Bone marrow (tissue), 2 donors: ENCODE measurements around the gene RAB2B.

Experiments
- DNase-seq, 2 donors: peaks; one replicate each; lab custom pipeline; 2025; lab: John Stamatoyannopoulos, UW

The RAB2B gene

GRCh38 chr14:21476925-21477681 lies at the start of gene RAB2B, which contains the start of gene TOX4:
Gene RAB2B (minus strand): TSS chr14:21476959. CDS start chr14:21476872, 87 bp downstream.
Gene TOX4 (plus strand): TSS chr14:21477195. CDS start chr14:21477279, 84 bp downstream.
- DNase-seq, result peak; percentile 91 to 100

DNA sequence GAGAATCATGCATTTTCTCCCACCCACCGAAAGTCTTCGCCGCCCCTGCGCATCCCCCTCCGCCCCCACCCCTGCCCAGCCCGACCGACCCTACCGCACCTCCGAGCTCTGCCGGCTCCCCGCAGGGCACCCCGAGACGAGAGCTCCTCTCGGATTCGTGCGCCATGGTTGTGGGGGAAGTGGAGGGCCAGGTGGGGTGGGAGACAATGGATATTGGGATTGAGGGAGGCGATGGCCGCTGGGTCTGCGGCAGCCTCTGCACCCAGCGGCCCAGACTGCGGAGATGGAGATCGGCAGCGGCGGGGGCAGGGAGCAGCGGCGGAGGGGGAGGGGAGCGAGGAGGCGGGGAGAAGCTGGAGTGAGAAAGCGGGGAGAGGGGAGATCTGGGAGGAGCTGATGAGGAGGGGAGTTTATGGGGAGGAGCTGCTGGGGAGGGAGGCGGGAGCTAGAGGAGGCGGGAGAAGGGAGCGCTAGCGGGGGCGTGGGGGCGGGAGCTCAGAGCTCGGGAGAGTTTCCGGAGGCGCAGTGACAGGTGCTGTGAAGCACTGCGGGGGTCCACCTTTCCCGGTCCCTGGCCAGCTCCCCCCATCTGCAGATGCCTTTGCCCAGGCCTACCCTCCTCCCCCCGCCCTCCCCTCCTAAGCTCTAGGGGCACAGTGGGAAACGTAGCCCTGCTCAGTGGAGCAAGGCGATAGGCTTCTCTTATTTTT lies 49.4 kb upstream of the RAB2B start, which contains the start of gene SALL2:
Gene SALL2, minus strand, starts transcription at position 385 of the 710 bp plus-strand sequence. Its CDS starts 219 bp downstream, at position 166.
- DNase-seq, result peak in 1 of 2 donors; percentile 1

GRCh38 chr14:21525571-21525961 lies 48.8 kb upstream of the RAB2B start:
- no peak for DNase-seq

DNA sequence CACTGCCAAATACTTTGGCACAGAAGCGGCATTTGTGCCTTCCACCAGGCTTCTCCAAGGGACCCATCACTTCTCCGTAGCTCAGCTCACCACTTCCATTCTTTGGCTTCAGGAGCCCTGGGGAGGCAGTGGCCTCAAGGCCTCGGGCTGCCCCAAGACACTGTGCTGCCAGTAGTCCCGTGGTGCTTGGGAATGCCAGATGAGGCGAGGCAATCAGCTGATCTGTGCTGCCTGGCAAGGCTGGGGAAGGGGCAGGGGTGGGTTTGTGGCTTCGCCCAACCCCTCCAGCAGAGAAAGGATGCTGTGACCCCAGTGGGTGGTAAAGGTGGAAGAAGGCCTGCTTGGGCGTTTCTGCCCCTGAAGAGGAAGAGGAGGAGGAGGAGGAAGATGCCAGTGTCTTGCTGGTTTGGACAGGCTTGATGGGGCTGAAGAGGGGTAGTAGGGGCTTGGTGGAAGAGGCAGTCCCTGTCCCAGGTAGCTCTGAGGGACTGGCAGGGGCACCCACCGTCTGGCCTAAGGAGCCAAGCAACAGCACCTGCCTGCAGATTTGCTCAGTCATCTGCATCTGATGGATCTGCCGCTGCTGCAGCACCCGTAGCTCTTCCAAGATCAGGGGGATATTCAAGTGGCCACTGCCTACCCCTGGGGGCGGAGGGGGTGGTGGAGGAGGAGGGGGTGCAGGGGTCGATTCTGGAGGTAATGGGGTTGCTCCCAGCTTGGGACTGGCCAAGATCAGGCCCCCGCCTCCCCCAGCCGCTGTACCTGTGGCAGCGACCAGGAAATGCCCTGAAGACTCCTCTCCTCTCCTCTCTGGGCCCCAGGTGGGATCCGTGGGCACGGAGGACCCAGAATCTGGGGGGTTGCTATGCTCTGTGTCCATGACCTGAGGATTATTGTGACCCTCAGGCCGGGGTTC lies 48.1 kb upstream of the RAB2B start:
- DNase-seq, result no peak

DNA sequence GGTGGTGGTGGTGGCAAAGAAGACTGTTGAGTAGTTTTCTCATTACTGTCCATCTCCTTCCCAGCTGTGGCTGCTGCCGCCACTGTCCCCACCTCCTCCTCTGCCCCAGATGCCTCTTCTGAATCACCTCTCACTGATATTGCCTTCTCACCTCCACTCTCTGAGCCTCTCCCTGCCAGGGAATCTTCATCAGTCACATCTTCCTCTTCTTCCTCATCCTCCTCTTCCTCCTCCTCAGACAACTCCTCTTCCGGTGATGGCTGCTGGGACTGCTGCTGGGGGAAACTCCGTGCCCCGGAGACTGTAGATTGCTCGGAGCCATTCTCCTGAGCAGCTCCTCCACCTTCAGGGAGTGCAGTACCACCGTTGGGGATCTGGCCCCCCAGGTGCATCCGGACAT lies 46.4 kb upstream of the RAB2B start:
- DNase-seq, result no peak

DNA sequence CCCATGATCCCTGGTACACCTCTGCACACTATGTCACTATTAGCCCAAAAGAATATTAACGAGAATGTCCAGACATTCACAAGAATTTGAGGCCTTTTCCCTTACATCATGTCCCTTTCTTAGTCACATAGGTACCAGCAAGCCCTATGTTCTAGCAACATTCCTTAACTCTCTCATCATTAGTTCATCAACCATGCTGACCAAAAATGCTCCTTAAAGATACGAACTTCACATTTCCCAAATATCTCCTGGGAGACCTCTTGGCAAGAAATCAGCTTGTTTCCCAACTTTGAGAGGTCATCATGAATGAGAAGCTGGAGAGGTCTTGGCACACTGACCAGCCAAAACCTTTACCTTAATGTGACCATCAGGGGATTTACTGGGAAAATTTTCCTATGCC lies 44.7 kb upstream of the RAB2B start:
- no peak for DNase-seq

DNA sequence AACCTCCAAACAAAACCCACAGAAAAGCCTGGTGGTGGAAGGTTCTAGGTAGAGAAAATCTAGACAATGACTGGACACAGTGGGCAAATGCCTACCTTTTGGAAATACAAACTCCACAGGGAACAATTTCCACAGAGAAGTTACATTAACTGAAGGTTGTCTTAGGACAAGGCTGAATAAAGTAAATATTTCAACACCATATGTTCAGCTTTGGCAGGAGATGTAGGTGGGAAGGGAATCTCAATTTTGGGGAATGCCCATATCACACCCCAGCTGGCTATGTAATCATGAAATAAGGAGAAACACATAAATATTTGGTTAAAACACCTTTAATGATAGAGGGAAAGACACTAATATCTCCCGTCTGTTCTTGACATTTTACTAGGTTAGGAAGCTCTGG lies 44.0 kb upstream of the RAB2B start:
- no peak for DNase-seq

- DNase-seq, result no peak
Measured at GRCh38 chr14:21518725-21519124, 42.0 kb upstream of the RAB2B start.

DNA sequence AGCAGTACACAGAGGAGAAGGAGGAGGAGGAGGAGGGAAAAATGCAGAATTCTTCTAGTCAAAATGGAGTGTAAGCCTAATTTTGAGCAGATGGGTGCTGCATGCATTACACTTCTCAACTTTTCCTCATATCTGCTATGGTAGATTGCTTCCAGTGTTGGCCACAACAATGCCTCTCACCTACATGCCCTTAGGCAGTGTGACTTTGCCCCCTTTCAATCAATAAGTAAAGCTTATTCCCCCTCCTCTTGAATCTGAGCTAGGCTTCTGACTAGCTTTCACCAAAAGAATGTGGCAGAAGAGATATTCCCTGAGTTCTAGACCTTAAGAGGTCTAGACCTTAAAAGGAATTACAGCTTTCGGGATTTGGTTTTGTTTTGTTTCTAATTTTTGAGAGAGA lies 37.6 kb upstream of the RAB2B start:
- DNase-seq, result no peak

DNA sequence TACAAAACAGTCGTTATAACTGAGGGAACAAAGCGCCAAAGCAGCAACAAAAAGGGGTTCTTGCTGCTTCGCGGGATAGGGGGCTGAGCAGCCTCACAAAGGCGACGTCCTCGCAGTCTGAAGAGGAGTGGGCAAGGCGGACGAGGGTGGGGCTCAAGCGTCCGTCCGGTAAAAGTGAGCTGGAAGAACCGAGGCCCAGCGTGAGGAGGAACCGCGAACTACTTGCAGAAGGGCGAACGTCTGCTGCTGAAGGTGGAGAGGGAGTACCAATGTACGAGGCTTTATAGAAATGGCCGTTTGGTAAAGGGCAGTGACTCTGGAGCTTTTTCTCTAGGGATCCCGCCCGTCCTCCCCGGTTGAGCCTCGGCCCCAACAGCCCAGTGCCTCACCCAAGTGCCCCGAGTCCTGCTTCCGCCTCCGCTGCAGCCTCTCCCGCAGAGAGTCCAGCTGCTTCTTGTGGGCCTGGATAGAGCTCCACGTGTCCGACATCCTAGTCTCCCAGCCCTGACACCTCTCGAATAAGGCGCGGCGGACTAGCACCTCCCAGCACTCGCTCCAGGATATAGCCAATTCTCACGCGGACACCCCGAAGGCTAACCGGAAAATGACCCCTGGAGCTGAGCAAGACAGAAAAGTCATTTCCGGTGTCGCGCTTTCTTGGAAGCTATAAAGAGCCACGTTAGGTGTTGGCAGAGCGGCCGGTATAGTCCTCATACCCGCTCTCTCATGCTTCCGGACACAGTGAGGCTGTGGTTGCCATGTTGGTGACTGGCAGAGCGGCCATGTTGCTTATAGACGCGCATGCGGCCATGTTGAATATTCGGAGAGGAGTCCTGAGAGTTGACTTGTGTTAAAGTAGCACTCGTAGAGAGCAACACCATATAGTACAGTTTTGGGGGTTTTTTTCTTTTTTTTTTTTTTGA lies 34.2 kb upstream of the RAB2B start, which contains the start of gene METTL3:
Gene METTL3, minus strand, starts transcription at position 606 of the 923 bp plus-strand sequence. Its CDS starts 117 bp downstream, at position 489.
- peak; percentile 93 to 96 for DNase-seq

DNA sequence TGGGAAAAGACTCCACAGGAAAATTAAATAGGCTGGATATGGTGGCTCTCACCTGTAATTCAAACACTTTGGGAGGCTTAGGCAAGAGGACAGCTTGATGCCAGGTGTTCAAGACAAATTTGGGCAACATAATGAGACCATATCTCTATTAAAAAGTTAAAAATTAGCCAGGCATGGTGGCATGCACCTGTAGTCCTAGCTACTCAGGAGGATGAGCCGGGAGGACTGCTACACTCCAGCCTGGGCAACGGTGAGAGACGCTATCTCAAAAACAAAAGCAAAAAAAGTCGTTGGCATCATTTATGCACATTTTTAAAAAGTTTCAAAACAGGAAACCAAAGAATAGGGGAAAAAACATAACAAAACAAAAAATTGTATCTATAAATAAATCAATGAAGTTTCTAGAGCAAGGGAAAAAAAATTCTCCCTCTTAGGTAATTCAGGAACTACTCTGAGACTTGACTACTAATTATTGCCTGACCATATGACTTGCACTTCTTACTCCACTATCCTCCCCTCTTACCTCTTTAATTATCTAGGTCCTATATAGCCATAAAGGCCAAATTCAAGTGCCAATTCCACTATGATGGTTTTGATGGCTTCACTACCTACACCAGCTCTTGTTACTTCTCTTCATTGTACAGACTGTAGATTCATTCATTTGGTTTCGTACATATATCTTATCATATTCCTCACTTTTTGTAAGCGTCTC lies 32.8 kb upstream of the RAB2B start:
- DNase-seq, result no peak

GRCh38 chr14:21506557-21506956 lies 29.8 kb upstream of the RAB2B start:
- no peak for DNase-seq

- peak in 1 of 2 donors; percentile 10 for DNase-seq
Measured at GRCh38 chr14:21505012-21505553, 28.3 kb upstream of the RAB2B start.

- no peak for DNase-seq
Measured at GRCh38 chr14:21503376-21503775, 26.6 kb upstream of the RAB2B start.

- no peak for DNase-seq
Measured at GRCh38 chr14:21501568-21501967, 24.8 kb upstream of the RAB2B start.

- DNase-seq, result peak in 1 of 2 donors; percentile 6
Measured at GRCh38 chr14:21498540-21499526, 22.1 kb upstream of the RAB2B start.

- no peak for DNase-seq
Measured at GRCh38 chr14:21496453-21496852, 19.7 kb upstream of the RAB2B start.

- DNase-seq, result no peak
Measured at GRCh38 chr14:21494902-21495762, 18.4 kb upstream of the RAB2B start.
